Fibroblast of skin of left quadriceps (primary cell): ENCODE data around the gene LMAN1L.

Experiments
- DNase-seq, 2 experiments: peaks; one replicate each; pipeline ENCODE4 v3.0.0-alpha.2; 2013; ENCODE audit warnings: low read depth in 2 of 2

The LMAN1L gene

DNA sequence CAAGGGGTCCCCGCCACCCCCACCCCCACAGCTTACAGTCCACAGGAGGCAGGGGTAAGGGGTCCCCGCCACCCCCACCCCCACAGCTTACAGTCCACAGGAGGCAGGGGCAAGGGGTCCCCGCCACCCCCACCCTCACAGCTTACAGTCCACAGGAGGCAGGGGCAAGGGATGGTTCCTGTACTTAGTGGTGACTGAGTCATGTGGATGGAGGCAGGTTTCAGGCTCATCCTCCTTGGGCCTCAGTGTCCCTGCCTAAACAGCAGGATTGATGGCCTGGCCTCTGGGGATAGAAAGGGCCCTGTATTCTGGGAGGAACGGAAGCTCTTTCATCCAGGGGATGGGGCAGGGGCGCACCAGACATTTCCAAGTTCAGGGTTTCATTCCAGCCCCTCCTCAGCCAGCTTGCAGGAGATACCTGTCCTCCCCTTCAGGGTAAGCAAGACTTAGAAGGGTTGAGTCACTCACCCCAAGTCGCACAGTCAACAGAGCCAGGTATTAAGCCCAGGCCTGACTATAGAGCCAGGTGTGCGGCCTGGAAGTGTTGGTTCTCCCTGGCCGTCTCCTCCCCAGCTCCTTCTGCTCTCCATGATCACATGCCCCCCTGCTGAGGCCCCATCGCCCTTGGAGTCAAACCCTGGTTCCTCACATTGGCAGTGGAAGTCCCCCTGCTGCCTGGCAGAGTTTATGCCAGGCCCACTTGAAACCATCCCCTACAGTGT is 18.2 kb upstream of the LMAN1L start:
- no peak for DNase-seq

DNA sequence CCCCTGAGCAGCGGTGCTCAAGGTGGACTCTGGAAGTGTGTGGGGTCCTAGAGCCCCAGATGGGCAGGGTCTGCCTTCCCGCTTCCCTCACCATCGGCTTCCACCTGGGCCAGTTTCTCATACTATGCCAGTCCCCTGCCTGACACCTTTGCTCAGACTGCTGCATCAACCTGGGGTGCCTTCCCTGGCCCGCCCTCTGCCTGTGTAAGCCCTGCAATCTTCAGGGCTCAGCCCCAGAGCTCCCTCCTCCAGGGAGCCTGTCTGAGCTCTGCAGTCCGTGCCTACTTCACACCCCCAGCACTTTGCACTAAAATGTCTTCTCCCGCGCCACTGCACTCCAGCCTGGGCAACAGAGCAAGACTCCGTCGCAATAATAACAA is 17.7 kb upstream of the LMAN1L start:
- DNase-seq = no peak

DNA sequence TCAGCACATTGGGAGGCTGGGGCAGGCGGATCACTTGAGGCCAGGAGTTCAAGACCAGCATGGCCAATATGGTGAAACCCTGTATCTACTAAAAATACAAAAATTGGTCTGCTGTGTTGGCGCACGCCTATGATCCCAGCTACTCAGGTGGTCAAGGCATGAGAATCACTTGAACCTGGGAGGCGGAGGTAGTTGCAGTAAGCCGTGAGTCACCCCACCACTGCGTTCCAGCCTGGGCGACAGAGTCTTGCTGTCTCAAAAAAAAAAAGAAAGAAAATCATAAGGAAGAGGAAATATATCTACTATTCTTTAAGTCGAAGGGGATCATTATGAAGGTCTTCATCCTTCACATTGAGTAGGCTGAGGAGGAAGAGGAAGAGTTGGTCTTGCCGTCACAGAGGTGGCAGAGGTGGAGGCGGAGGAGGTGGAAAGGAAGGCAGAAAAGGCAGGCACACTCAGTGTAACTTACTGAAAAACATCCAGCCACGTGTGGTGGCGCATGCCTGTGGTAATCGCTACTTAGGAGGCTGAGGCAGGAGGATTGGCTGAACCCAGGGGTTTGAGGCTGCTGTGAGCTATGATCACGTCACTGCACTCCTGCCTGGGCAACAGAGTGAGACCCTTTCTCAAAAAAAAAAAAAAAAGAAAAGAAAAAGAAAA is 16.5 kb upstream of the LMAN1L start:
- DNase-seq = no peak

DNA sequence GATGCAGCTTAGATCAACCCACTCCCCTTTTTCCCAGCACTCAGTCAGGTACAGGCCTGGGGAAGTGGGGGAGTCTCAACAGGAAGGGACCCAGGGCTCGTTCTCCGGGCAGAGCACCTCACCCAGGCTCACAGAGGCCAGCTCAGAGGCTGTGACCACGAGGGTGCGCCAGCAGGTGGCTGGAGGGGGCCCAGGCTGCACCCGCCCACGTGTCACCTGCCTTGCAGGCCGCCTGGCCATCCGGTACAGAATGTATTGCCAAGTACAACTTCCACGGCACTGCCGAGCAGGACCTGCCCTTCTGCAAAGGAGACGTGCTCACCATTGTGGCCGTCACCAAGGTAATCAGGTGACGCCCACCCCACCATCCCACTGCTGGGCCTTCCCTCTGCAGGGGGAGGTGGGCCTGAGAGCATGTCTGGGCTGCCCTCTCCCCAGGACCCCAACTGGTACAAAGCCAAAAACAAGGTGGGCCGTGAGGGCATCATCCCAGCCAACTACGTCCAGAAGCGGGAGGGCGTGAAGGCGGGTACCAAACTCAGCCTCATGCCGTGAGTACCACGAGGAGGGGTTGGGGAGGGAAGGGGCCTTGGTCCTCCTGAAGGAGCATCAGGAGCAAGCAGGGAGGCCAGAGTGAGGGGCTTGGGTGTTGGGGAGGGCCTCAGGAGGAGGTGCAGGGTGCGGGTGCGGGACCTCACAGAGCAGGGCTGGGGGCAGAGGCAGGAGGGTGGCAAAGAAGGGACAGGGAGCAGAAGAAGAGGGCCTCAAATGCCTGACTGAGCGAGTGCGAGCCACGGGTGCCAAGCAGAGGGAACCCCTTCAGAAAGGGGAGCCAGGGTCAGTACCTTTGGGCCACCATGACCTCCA is 14.0 kb upstream of the LMAN1L start:
- DNase-seq = no peak

DNA sequence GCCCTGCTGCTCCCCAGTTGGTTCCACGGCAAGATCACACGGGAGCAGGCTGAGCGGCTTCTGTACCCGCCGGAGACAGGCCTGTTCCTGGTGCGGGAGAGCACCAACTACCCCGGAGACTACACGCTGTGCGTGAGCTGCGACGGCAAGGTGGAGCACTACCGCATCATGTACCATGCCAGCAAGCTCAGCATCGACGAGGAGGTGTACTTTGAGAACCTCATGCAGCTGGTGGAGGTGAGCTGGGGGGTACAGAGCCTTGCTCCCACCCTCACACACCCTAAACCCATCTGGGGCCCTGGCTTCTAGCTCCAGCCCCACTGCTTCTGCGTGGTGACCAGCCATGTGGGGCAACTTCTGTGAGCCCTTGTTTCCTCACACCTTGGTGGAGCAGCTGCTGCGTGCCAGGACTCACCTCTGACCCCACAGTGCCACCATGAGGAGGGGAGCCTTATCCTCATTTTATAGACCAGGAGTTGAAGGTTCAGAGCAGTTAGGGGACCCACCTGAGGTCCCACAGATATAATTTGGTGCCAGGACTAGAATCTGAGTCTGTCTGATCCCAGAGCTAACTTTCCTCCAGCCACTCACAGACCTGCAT is 13.3 kb upstream of the LMAN1L start:
- no peak for DNase-seq

DNA sequence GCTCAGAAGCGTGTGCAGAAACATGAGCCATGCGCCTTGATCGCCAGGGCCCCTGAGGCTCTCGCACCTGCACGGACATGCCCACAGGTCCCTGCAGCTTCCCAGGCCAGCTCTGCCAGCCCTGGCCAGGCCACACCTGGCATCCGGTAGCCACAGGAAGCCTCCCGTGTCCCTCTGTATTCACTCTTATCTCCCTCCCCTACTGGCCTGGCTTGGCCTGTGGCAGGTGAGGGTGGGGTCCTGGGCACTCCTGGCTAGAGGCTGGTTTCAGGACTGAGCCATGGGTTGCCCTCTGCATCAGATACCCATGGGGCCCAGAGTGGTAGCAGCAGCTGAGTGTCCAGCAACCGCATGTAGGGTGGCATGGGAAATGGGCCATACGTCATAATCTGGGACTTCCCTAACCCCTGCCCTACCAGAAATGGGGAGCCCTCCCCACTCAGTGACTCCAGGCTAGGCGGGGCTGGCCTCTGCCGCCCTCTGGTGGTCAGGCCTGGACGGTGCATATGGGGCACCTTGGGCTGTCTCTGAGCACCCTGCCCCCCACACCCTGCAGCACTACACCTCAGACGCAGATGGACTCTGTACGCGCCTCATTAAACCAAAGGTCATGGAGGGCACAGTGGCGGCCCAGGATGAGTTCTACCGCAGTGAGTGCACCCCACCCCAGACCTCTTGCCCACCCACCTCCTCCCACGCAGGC is 12.6 kb upstream of the LMAN1L start:
- no peak for DNase-seq

DNA sequence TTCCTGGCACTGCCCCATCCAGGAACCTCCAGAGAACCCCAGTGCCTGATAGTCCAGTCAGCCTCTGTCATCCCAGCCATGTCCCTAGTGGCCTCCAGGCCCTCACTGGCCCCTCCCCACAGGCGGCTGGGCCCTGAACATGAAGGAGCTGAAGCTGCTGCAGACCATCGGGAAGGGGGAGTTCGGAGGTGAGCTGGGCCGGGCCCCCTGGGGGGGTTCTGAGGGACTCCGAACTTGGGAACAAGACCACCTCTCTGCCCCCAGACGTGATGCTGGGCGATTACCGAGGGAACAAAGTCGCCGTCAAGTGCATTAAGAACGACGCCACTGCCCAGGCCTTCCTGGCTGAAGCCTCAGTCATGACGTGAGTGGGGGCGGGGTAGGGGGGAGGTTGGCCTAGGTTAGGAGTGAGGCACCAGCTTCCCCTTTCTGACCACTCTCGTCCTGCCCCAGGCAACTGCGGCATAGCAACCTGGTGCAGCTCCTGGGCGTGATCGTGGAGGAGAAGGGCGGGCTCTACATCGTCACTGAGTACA is 12.0 kb upstream of the LMAN1L start:
- no peak for DNase-seq

DNA sequence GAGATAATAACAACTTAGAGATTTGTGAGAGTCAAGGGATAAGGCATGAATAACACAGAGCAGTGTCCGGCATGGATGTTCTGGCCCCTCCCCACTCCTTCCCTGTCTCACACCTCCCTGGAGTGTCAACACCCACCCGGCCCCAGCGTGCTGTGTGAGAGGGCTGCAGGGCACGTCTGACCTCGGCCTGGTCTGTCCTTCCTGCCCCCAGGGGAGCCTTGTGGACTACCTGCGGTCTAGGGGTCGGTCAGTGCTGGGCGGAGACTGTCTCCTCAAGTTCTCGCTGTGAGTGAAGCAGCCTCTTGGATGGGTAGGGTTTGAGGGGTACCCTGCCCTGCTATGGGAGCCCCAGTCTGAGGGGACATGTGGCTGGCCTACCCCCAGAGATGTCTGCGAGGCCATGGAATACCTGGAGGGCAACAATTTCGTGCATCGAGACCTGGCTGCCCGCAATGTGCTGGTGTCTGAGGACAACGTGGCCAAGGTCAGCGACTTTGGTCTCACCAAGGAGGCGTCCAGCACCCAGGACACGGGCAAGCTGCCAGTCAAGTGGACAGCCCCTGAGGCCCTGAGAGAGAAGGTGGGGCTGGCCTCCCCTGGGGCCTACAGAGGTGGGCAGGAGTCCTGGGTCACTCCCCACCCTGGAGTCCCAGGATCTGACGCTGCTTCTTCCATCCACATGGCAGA is 11.2 kb upstream of the LMAN1L start:
- DNase-seq = no peak

DNA sequence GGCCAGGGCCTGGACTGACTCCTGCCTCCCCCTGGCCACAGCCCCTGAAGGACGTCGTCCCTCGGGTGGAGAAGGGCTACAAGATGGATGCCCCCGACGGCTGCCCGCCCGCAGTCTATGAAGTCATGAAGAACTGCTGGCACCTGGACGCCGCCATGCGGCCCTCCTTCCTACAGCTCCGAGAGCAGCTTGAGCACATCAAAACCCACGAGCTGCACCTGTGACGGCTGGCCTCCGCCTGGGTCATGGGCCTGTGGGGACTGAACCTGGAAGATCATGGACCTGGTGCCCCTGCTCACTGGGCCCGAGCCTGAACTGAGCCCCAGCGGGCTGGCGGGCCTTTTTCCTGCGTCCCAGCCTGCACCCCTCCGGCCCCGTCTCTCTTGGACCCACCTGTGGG is 10.3 kb upstream of the LMAN1L start:
- no peak for DNase-seq

DNA sequence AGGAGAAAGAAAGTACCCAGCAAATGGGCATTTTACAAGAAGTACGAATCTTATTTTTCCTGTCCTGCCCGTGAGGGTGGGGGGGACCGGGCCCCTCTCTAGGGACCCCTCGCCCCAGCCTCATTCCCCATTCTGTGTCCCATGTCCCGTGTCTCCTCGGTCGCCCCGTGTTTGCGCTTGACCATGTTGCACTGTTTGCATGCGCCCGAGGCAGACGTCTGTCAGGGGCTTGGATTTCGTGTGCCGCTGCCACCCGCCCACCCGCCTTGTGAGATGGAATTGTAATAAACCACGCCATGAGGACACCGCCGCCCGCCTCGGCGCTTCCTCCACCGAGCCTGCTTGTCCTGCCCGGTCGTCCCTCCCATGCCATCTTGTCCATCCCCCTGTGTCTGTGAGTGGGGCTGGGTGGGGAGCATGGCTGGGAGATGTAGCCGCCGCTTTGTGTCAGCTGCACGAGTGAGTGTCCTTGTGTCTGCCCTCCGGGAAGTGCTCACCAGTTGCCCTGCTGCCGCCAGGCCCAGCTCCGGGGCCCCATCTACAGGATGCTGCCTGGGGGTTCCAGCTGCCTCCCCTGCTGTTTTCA is 9.7 kb upstream of the LMAN1L start:
- DNase-seq = no peak

DNA sequence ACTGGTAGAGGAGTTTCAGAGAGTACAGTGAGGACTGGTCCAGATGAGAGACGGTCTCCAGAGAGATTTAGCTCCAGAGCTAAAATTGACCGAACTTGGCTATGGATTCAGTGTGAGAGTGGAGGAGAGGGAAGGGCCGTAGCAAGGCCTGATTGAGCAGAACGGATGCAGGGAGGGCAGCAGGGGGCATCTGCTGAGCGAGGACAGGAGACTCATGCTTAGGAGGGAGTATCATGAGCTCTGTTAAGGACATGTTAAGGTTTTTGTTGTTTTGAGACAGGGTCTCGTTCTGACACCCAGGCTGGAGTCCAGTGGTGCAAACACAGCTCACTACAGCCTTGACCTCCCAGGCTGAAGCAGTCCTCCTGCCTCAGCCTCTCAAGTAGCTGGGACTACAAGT is 7.7 kb upstream of the LMAN1L start:
- DNase-seq = no peak

DNA sequence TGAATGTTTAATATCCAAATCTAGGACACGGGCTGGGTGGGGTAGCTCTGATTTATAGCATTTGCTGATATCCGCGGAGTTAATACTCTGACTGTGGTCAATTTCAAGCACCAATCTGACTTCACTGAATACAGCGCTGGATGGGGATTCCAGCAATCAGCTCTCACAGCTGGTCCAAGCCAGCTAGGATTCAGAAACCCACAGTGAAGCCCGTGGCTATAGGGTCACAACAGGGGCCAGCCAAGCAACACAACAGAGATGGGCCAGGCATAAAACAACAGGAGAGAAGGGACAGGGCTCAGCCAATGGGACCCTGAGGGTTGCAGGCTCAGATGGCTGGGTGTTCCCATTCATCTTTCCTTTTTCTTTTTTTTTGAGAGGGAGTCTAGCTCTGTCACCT is 5.4 kb upstream of the LMAN1L start:
- DNase-seq = no peak

DNA sequence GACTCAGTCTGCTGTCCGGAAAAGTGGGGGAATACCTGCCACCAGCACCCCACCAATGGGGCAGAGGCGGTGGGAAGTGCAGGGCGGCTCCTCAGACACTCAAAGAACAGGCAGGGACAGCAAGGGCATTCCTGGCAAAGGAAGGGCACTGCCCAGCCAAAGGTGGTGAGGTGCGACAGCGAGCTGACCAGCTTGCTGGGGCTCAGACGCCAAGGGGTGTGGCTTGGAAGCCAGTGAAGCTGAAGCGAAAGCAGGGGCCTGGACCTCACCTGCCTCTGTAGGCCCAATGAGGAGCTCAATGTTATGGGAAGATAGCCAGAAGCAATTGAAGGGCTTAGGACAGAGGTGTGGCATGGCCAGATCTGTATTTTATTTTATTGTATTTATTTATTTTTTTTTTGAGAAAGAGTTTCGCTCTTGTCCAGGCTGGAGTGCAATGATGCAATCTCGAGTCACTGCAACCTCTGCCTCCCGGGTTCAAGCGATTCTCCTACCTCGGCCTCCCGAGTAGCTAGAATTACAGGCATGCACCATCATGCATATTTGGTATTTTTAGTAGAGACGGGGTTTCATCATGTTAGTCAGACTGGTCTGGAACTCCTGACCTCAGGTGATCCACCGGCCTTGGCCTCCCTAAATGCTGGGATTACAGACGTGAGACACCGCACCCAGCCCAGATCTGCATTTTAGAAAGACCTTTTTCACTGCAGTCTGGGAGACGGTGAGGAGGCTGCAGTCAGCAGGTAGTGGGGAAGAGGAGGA is 4.4 kb upstream of the LMAN1L start:
- no peak for DNase-seq

DNA sequence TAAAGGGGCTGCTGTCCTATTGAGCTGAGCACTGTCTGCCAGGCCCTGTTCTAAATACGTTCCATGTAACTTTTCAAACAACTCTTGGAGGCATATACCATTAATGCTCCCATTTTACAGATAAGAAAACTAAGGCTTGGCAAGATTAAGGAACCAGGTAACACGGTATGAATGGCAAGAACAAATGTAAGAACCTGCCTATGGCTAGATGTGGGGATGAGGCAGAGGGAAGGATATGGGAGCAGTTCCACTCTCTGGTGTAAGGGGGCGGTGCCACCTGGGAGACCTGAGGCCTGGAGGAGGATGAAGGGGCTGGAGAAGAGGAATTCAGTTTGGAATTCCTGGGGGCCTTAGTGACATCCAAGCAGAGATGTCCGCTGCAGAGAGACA is 3.8 kb upstream of the LMAN1L start:
- no peak for DNase-seq

DNA sequence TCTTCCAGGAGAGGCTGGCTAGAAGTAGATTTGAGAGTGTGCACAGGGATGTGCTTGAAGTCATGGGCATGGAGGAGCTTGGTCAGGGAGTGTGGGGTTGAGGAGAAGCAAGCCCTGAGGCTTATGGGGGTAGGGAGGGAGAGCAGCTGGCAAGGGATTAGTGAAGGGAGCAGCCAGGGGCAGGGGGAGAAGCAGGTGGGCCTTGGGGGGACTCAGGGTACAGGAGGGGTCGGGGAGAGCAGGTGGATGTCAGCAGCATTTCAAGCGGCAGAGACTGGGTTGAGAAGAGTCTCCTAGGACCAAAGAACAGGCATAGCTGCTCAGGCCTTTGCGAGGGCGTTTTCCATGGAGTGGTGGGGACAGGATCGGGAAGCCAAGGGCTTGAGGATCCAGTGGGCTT is 3.4 kb upstream of the LMAN1L start:
- DNase-seq = no peak

DNA sequence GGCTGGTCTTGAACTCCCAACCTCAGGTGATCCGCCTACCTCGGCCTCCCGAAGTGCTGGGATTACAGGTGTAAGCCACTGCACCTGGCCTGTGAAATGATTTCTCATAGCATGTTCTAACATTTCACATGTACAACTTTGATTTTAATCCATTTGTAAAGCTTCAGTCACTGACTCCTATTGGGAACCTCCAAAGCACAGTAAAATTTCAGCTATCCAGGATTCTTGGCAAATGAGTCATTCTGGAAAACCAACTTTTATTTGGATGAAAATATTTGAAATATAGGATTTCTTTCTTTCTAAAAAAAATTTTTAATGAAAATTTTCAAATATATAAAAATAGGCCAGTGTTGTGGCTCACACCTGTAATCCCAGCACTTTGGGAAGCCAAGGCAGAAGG is 2.7 kb upstream of the LMAN1L start:
- DNase-seq = no peak

DNA sequence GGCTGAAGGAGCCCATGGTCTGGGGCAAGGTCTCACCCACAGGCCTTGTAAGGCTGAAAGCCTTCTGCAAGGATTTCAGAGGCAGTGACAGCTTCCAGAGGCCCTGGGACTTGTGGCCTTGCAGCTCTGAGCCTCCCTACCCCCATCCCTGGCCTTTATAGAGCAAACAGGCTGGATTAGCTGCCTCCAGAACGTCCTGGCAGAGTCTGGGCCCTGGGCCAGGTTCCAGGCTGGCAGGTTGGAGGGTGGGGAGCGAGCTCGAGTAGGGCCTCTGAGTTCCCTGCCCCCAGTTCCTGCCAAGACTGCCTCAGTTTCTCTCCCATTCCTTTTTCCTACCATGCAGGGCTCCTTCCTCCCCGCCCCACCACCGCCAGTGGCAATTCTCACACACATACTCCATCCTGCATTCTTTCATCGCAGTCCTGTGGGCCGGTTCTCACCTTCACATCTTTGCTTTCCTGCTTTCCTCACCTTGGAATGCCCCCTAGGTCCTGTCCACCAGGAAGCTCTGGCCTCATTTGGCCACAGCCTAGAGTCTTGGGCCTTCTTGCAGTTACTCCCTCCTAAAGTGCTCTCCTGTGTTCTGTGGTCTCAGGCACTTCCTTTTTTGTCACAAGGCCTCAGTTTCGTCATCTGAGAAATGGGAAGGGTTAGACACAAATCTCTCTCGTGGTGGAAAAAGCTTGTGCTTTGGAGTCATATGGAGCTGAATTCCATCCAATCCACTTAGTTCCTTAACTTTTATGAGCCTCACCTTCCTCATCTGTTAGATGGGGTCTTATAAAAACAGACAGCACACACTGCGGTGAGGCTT is 2.7 kb downstream of the LMAN1L start:
- no peak for DNase-seq

DNA sequence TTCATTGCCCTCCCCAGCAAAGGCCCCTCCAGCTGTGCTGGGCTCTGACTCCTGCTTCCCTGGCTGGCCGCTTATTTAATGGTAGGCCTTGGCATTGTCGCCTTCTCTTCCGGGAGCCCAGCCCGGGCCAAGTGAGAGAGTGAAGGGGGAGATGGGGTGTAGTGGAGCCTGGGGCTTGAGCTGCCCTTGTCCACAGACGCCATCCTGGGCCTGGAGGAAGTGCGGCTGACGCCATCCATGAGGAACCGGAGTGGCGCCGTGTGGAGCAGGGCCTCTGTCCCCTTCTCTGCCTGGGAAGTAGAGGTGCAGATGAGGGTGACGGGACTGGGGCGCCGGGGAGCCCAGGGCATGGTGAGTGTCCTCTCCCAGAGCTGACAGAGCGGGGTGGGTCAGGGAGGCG is 3.3 kb downstream of the LMAN1L start:
- DNase-seq = no peak
